ENCODE results near the gene CHKB. TPM values are rescaled to one million over a fixed set of nuclear protein-coding genes. Genes with fewer than 3 reads are reported as not detected.

The CHKB gene
- total and polyA plus RNA-seq, 2 of the 4 experiments (the other 2 are of a cell fraction), result 8.1 to 36.9 TPM

DNA sequence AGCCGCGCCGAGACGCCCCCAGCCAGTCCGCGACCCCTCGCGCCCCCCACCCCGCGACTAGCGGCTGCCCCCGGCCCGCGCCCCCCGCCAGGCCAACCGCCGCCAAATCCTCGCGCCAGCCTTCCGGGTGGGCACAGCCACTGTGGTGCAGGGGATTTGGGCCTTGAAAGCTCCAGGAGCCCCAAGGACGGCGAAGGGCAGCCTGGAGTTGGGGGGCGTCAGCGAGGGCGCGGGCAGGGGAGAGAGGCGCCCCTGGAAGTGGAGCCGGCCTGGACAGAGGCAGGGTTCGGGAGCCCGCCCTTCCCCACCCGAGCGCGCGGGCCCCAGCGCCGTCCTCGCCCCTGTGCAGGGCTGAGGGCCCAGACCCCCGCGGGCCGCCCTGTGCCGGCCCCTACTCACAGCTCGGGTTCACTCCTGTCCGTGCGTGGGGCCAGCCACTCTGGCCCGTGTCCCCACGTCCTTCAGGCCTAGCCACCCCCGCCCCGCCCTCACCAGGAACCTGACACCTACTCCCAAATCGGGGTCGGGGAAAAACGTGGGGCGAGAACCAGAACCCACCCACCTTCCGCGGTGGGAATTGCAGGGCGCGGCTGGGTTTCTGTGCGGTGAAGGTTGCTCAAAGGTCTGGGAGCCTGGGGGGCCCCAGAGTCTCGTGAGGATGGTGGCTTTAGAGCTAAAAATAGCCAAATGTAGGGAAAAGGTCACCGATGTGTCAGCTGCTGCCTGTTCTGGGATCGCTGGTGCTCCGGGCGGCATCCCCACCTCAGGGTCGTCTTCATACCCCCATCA is 4.5 kb downstream of the CHKB start, which contains the start of gene CPT1B:
TSS of gene CPT1B (minus strand) at position 441 of the 789 bp plus-strand sequence. CDS start 512 bp downstream, outside the sequence.
- H3K36me3 ChIP-seq (ENCODE audit: control insufficient read depth, insufficient read depth, low read length), result peaks cover 4% of the 10 kb centered on the region; the same call in 1 of the 2 replicates
- H2BK5ac ChIP-seq (ENCODE audit: low read depth, low read length, poor library complexity, severe bottlenecking), result no peak within 1 kb of the TSS
- DNase-seq, result peak; percentile 26
- peaks cover 28% of the 10 kb centered on the region for H3K9me1 ChIP-seq (ENCODE audit: insufficient read depth, low read length)
- no peaks in the 10 kb centered on the region for H4K20me1 ChIP-seq (ENCODE audit: insufficient read depth, low read length)
- dilution Hi-C loops (cut with HindIII; ENCODE audit: low sequenced_read_pairs, unreplicated experiment), result no loop called here
- in situ Hi-C loops (cut with MboI; ENCODE audit: low sequenced_read_pairs), result loop anchor here (5.0 kb wide), 1 partner anchor 51 kb away; the partner anchor contains the start of gene SCO2
- peaks cover 11 to 31% of the 10 kb centered on the region in 2 experiments; a peak in 3 of 4 replicates for H3K79me1 ChIP-seq (ENCODE audit: low read depth in 1 of 2, low read length in 2 of 2)
- intact Hi-C loops (cut with micrococcal nuclease), result loop anchor here (5.0 kb wide), 1 partner anchor 44 kb away; no protein-coding TSS in a partner anchor
- H2AK9ac ChIP-seq (replicated peaks; ENCODE audit: low read depth, low read length, poor library complexity), result peak within 1 kb of the TSS; percentile 44
- no peak within 1 kb of the TSS for H3K56ac ChIP-seq (ENCODE audit: extremely low read depth, insufficient read depth, low read length)
- H2AFZ ChIP-seq (replicated peaks; ENCODE audit: low read length, poor library complexity), result peak within 1 kb of the TSS; percentile 64
- H3K9ac ChIP-seq (ENCODE audit: low read depth, low read length), result no peak within 1 kb of the TSS
- peak within 1 kb of the TSS; percentile 4; the same call in 1 of the 2 replicates for H3K4me2 ChIP-seq (ENCODE audit: low read depth, low read length)
- H3K27me3 ChIP-seq (ENCODE audit: control insufficient read depth, insufficient read depth, low read length), result no peaks in the 10 kb centered on the region
- H3K23ac ChIP-seq (ENCODE audit: low read depth, low read length), result no peak within 1 kb of the TSS; the same call in 1 of the 2 replicates
- no peak within 1 kb of the TSS for H3K18ac ChIP-seq (ENCODE audit: low read depth, low read length)
- peak within 1 kb of the TSS; percentile 65; the same call in 1 of the 2 replicates for H3K14ac ChIP-seq (replicated peaks; ENCODE audit: low read depth, low read length)
- POLR2A ChIA-PET (ENCODE audit: unreplicated experiment), result no interaction called here
- no peak within 1 kb of the TSS for H2BK20ac ChIP-seq (ENCODE audit: low read depth, low read length)
- H3K4me1 ChIP-seq (ENCODE audit: control insufficient read depth, insufficient read depth, low read length), result peaks cover 17% of the 10 kb centered on the region
- BruUV-seq (replicated peaks), result no TSS peak
- H3K9me3 ChIP-seq (ENCODE audit: control insufficient read depth, insufficient read depth, low read length), result no peaks in the 10 kb centered on the region
- peak; percentile 93 for TF ChIP-seq BHLHE40 (IDR thresholded peaks at IDR 0.05; ENCODE audit: low read depth, low read length)
- TF ChIP-seq RAD21 (IDR thresholded peaks at IDR 0.05; ENCODE audit: low read length), result no peak
- no peak for TF ChIP-seq MXI1 (IDR thresholded peaks at IDR 0.05; ENCODE audit: borderline replicate concordance, low read depth, low read length)
- TF ChIP-seq MAZ (IDR thresholded peaks at IDR 0.05; ENCODE audit: borderline replicate concordance, low read depth, low read length), result no peak
- H4K5ac ChIP-seq (ENCODE audit: low read depth, low read length), result no peak within 1 kb of the TSS
- H3K27ac ChIP-seq (ENCODE audit: insufficient read depth, low read length), result peak within 1 kb of the TSS; percentile 9; the same call in 1 of the 2 replicates
- H3K4me3 ChIP-seq (ENCODE audit: insufficient read depth, low read depth, low read length), result no peak within 1 kb of the TSS
- WGBS, 2 experiments (ENCODE audit: extremely low coverage in 2 of 2, insufficient read length in 1 of 2), result 20% methylated on average over 18 of the region's 63 CpGs; no CpG with 5 or more reads in 1 of the 2 experiments
- peak within 1 kb of the TSS; percentile 63 for H2AK5ac ChIP-seq (ENCODE audit: low read depth, low read length)
- H2BK120ac ChIP-seq (ENCODE audit: low read depth, low read length), result peak within 1 kb of the TSS; percentile 1; the same call in 1 of the 2 replicates
- peak within 1 kb of the TSS; percentile 12 for H3K4ac ChIP-seq (ENCODE audit: low read depth, low read length)
- H4K8ac ChIP-seq (ENCODE audit: low read depth in 2 of 2, low read length in 2 of 2), result peak within 1 kb of the TSS in 1 of 2 experiments; percentile 73; a peak in 1 of 4 replicates
- no peak within 1 kb of the TSS; the same call in 2 of the 3 replicates for H2BK15ac ChIP-seq (ENCODE audit: low read depth, low read length)
- CTCF ChIA-PET, result no interaction called here
- no peak for ATAC-seq (ENCODE audit: low read depth)
- H4K91ac ChIP-seq (ENCODE audit: insufficient read depth, low read depth, low read length), result 0 out of 2 replicates have a peak within 1 kb of the TSS, but pooled peaks have one; percentile 19
